Fibroblast of lung (primary cell): ENCODE results near the gene MYRIP. TPM values are rescaled to one million over a fixed set of nuclear protein-coding genes. Genes with fewer than 3 reads are reported as not detected.

Experiments
- DNase-seq, 2 donors: peaks; one replicate each; pipeline versions ENCODE4 v3.0.0 to v3.0.0-alpha.2; 2010; ENCODE audit warnings: low read depth in 2 of 2
- H2AFZ ChIP-seq: 2 replicates; pipeline ENCODE4 v1.5.1; 2012; ENCODE audit warnings: low read length, control low read depth, inconsistent platforms
- H3K27ac ChIP-seq: 2 replicates; pipeline ENCODE4 v1.5.1; 2011; ENCODE audit warnings: low read length, control low read depth; ENCODE audit not compliant: insufficient read depth
- H3K27me3 ChIP-seq: 2 replicates; pipeline ENCODE4 v1.5.1; 2011; ENCODE audit warnings: mild to moderate bottlenecking, low read length; ENCODE audit not compliant: control insufficient read depth, insufficient read depth
- H3K36me3 ChIP-seq: 2 replicates; pipeline ENCODE4 v1.5.1; 2011; ENCODE audit warnings: low read length; ENCODE audit not compliant: control insufficient read depth, insufficient read depth
- H3K4me1 ChIP-seq: 2 replicates; pipeline ENCODE4 v1.5.1; 2011; ENCODE audit warnings: low read length; ENCODE audit not compliant: control insufficient read depth, insufficient read depth; ENCODE audit errors: extremely low read depth
- H3K4me2 ChIP-seq: 2 replicates; pipeline ENCODE4 v1.5.1; 2011; ENCODE audit warnings: low read length, control low read depth; ENCODE audit not compliant: insufficient read depth; ENCODE audit errors: extremely low read depth
- H3K4me3 ChIP-seq, 4 experiments: fragments of 200-600 bp in 1 of 4; sonication (generic) in 1 of 4; replicated peaks in 1 of 4; 2 replicates each; pipeline ENCODE4 v1.5.1; 2011 to 2016; ENCODE audit warnings: low read length in 4 of 4, low read depth in 3 of 4, mild to moderate bottlenecking in 3 of 4, control low read depth in 2 of 4, inconsistent platforms in 1 of 4, mixed read lengths in 1 of 4; ENCODE audit not compliant: insufficient read depth in 1 of 4; ENCODE audit errors: control extremely low read depth in 1 of 4
- H3K79me2 ChIP-seq: 2 replicates; pipeline ENCODE4 v1.5.1; 2012; ENCODE audit warnings: mild to moderate bottlenecking, low read length, inconsistent platforms; ENCODE audit not compliant: control insufficient read depth, insufficient read depth
- H3K9ac ChIP-seq: 2 replicates; pipeline ENCODE4 v1.5.1; 2011; ENCODE audit warnings: mild to moderate bottlenecking, low read length, control low read depth; ENCODE audit not compliant: insufficient read depth
- H3K9me3 ChIP-seq: 2 replicates; pipeline ENCODE4 v1.5.1; 2012; ENCODE audit warnings: low read depth, low read length; ENCODE audit not compliant: control insufficient read depth, insufficient read depth
- H4K20me1 ChIP-seq: 2 replicates; pipeline ENCODE4 v1.5.1; 2011; ENCODE audit warnings: low read length; ENCODE audit not compliant: control insufficient read depth, insufficient read depth; ENCODE audit errors: extremely low read depth
- CTCF ChIP-seq, 2 donors: IDR thresholded peaks in 1 of 2; conservative IDR thresholded peaks in 1 of 2; 1 replicate in 1 of 2; 2 replicates in 1 of 2; pipeline ENCODE4 v1.5.1; 2011 to 2012; ENCODE audit warnings: low read length in 2 of 2, control low read depth in 1 of 2, inconsistent platforms in 1 of 2, low read depth in 1 of 2, mild to moderate bottlenecking in 1 of 2
- EZH2 ChIP-seq: IDR thresholded peaks from 2 replicates; pipeline ENCODE4 v1.5.1; 2012; ENCODE audit warnings: low read length, control low read depth, mild to moderate bottlenecking; ENCODE audit errors: missing control alignments
- polyA minus RNA-seq: library from RNA; depleted of rRNA, polyadenylated mRNA; stranded (reverse); fragments of >200 nt; gene quantifications from 2 replicates; pipeline ENCODE4 v1.2.3, GENCODE V29; 2011; ENCODE audit warnings: low replicate concordance
- polyA plus RNA-seq, 2 donors: library from polyadenylated mRNA; depleted of rRNA in 1 of 2; stranded (reverse) in 1 of 2; unstranded in 1 of 2; fragments of >200 nt; gene quantifications; 2 replicates each; pipeline ENCODE4 v1.2.1, GENCODE V29; 2011 to 2012; ENCODE audit warnings: missing spikeins in 1 of 2
- total RNA-seq: library from RNA; depleted of rRNA; stranded (reverse); fragments of >200 nt; gene quantifications from 2 replicates; pipeline ENCODE4 v1.2.1, GENCODE V29; 2014

Gene MYRIP
- under 0.01 TPM in 1 of 2 replicates, not detected in the other for total RNA-seq
- 0.01 and 0.02 TPM in 2 replicates for polyA plus RNA-seq
- not detected in 2 replicates for polyA plus RNA-seq (2012)
- polyA minus RNA-seq, result not detected in 2 replicates

DNA sequence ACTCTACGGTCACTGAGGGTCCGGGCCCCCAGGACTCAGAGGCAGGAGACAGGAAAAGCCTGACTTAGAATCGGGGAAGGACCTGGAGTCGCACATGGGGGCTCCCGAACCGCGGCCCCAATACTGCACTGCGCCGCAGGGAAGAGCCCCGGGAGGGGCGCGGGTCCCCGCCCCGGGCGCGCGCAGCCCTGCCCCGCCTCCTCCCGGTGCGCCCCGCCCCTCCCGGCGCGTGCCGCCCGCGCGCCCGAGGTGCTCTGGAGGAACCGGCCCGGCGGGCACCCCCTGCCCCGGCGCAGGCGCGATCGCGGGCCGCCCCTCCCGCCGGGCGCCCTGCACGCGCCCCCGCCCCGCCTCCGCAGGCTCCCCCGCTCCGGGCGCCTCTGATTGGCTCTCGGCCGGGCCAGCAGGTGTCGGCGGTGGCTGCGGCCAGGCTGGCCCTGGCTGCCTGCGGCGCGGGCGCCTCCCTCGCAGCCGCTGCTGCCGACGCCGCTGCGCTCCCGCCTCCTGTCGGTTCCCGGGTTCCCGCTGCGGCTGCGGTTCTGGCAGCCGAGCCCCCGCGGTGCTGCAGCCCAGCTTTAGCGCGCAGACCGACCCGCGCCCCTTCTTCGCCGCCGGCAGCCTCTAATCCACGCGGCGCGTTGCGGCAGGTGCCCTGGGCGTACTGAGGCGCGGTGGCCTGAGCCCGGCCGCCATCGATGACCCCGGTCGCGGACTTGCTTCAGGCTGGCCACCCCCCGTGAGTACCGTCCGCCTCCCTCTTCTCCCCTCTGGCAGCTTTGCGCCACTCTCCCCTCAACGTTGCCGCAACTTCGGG lies at the start of gene MYRIP:
TSS of gene MYRIP (plus strand) at position 429 of the 814 bp plus-strand sequence. CDS start 91,208 bp downstream, outside the sequence.
- Histone ChIP-seq H3K9me3 (no peaks in the 10 kb centered on the region), H3K9ac (no peak within 1 kb of the TSS), H3K27ac (no peak within 1 kb of the TSS), H3K27me3 (peaks cover 27% of the 10 kb centered on the region), H3K4me1 (no peaks in the 10 kb centered on the region), H3K36me3 (no peaks in the 10 kb centered on the region), H2AFZ (no peak within 1 kb of the TSS), H3K4me2 (peak within 1 kb of the TSS; percentile 67), H3K4me3 (peak within 1 kb of the TSS in 1 of 4 experiments; percentile 40), H3K79me2 (no peaks in the 10 kb centered on the region), H4K20me1 (no peaks in the 10 kb centered on the region)
- no peak for TF ChIP-seq EZH2
- no peak for TF ChIP-seq CTCF (conservative IDR thresholded peaks at IDR 0.05 in 1 of 2, IDR thresholded peaks at IDR 0.05 in 1 of 2; ENCODE audit: low read depth in 1 of 2, low read length in 2 of 2)
- peak in 1 of 2 donors; percentile 7 for DNase-seq

GRCh38 chr3:39760325-39760724 lies 49.1 kb upstream of the MYRIP start:
- no peaks in the 10 kb centered on the region for H3K4me1 ChIP-seq
- H3K36me3 ChIP-seq, result no peaks in the 10 kb centered on the region

More at GRCh38 chr3:39760325-39760724, 49.1 kb upstream of the MYRIP start:
- Histone ChIP-seq H3K79me2 (no peaks in the 10 kb centered on the region), H3K4me2 (no peak overlapping the region), H4K20me1 (no peaks in the 10 kb centered on the region), H3K27me3 (no peaks in the 10 kb centered on the region), H2AFZ (no peak overlapping the region), H3K27ac (no peak overlapping the region), H3K9ac (no peak overlapping the region), H3K9me3 (no peaks in the 10 kb centered on the region), H3K4me3 (no peak overlapping the region)
- TF ChIP-seq EZH2, result no peak
- TF ChIP-seq CTCF (conservative IDR thresholded peaks at IDR 0.05 in 1 of 2, IDR thresholded peaks at IDR 0.05 in 1 of 2; ENCODE audit: low read depth in 1 of 2, low read length in 2 of 2), result no peak
- DNase-seq, result no peak
